HG03045 (cell line): ENCODE results near the gene DPP9.

Source experiments
- ATAC-seq: cut with Tn5 transposase; IDR thresholded peaks from one replicate; pipeline ENCODE4 v1.9.1; 2021; ENCODE audit warnings: mild to moderate bottlenecking, moderate library complexity; ENCODE audit not compliant: unreplicated experiment

The DPP9 gene

DNA sequence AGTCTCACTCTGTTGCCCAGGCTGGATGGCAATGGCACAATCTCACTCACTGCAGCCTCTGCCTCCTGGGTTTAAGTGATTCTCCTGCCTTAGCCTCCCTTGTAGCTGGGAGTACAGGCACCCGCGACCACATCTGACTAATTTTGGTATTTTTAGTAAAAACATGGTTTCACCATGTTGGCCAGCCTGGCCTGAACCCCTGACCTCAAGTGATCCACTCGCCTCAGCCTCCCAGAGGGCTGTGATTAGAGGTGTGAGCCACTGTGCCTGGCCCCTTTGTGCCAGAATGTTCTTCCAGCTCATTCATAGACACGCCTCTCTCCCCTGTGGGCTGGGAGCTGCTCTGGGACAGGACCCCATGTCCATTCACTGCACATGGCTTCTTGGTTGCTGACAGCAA lies 62.6 kb downstream of the DPP9 start:
- ATAC-seq, result no peak

DNA sequence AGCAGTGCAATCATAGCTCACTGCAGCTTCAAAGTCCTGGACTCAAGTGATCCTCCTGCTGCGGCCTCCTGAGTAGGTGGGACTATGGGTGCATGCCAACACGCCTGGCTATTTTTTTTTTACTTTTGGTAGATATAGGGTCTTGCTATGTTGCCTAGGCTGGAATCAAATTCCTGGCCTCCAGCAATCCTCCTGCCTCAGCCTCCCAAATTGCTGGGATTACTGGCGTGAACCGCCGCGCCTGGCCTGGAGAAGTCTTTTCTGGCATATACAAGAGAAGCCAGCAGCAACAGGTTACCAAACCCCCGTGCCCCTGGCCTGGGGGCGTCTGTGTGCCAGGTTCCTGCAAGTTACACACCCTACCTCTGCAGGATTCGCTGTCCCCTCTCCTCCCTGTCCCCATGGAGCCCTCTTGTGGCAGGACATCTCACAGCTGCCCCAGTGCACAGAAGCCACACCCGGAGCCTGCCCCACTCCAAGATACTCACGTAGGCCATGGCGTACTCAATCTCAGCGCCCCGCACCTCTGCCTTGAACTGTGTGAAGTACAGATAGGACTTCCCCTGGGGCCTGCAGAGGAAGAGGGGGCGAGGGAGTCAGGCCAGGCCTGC lies 63.4 kb downstream of the DPP9 start:
- no peak for ATAC-seq

DNA sequence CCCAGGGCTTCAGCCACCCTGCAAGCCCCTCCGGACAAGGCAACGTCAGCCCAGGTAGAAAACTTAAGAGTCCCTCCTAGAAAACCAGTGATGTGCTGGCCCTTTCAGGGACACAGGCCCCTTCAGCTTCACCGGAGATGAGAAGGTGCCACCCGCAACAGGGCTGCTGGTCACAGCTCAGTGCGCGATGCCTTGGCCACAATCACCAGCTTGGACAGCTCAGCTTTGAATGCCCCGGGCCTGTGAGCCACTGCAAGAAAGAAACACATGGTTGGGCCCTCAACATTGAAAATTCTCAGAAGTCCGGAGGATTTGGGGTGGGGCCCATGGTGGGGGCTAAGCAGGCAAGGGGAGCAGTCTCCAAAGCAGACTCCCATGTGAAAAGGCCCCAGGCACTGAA lies 65.8 kb downstream of the DPP9 start:
- ATAC-seq, result no peak

DNA sequence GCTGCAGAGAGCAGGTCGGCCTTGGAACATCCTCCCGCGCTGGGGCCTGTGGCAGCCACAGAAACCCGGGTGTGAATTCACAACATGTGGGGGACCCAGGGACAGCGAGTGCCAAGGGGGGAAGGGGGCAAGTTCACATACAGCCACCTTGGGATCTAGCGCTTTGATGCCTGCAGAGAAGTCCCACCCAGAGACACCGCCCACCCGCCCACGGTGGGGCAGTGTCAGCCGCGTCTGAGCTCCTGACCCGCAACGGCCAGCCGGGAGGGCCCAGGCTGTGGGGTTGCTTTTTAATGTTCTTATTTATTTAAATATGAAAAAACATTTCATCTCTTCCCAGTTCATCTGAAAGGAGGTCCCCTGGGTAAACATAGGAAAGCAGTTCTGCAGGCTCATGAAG lies 66.4 kb downstream of the DPP9 start:
- no peak for ATAC-seq

DNA sequence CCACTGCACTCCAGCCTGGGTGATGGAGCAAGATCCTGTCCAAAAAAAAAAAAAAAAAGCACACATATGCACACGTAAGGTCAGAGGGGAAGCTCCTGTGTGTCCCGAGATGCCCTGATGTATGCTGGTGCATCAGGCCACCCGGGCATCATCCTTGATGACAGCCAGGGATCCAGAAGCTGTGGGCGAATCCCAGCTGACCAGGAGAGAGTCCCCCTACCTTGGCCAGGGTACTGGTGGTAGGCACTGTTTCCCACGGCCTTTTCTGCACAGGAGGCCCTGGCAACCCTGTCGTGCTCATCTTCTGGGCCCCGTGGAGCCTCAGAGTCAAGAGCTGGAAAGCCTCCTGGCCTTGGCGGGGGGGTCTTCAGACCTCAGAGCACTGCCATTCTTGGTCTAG lies 67.5 kb downstream of the DPP9 start:
- no peak for ATAC-seq

DNA sequence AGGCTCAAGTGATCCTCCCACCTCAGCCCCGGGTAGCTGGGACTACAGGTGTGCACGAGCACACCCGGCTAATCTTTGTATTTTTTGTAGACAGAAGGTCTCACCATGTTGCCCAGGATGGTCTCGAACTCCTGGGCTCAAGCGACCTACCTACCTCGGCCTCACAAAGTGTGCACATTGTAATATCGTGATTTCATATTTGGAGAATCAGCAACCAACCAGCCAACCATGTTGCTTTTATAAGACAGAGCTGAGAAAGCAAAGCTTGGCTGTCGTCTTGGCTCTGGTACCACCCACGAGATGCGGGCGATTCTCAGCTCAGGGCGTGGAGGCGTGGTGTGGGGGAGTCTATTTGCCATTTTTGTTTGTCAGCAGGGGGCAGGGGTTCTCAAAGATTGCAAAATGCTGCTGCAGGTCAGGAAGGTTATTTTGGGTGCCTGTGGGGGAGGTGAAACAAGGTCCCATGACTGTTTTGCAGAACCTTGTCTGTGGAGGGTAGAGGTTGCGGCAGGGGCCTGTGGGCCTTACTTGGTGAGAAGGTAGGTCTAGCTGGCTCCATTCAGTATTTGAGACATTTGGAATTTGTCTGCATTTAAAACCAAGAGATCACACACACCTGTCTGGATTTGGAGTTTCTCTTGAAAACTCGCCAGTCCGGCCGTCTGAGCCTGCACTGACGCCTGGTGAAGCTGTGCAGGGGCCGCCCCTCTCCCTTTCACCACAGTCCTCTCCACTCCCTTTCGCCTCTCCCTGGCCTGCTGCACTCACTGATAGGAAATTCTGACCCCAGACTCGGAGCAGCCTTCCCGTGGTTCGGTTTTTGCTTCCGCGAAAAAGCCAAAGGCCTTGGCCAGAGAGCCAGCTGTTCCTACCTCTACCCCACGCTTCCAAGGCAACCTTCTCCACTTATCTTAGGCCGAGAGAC lies 68.9 kb downstream of the DPP9 start:
- ATAC-seq, result no peak

DNA sequence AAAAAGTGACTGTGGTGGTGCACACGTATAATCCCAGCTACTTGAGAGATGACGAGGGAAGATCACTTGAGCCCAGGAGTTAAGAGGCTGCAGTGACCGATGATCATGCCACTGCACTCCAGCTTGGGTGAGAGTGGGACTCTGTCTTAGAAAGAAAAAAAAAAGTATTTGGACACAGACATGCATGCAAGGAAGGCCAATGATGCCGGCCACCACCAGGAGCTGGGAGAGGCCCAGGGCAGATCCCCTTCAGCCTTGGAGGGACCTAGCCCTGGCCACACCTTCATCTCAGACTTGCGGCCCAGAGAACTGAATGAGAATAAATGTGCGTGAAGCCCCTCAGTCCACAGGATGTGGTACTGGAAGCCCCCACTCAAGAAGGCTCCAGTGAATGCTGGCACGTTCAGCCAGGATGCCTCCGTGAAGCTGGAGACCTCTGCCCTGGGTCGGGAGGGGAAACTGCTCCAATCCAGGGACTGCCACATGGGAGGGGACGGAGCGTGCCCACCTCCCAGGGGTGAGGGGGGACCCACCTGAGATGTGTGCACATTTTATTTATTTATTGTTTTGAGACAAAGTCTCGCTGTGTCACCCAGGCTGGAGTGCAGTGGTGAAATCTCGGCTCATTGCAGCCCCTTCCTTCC lies 69.7 kb downstream of the DPP9 start:
- ATAC-seq, result no peak

DNA sequence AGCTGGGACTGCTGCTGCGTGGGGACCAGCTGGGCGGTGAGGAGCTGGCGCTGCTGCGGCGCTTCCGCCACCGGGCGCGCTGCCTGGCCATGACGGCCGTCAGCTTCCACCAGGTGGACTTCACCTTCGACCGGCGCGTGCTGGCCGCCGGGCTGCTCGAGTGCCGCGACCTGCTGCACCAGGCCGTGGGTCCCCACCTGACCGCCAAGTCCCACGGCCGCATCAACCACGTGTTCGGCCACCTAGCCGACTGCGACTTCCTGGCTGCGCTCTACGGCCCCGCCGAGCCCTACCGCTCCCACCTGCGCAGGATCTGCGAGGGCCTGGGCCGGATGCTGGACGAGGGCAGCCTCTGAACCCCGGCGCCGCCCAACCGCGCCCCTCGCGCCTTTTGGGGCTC lies 71.6 kb downstream of the DPP9 start:
- no peak for ATAC-seq

DNA sequence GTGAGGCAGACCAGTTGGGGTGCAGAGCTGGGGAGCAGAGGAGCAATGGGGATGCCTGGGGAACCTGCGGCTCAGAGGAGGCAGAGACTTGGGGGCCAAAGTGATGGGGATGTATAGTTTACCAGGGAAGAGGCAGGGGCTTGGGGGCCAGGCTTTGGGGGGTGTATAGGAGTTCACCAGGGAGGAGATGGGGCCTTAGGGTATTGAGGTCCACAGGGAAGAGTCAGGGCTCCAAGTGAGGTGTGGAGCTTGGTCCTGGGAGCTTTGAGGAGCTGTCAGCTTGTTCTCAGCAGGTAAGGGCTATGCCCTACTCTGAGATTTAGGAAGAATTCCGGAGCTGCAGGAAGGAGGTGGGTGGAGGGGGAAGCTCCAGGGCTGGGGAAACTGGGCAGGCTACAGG lies 73.5 kb downstream of the DPP9 start:
- no peak for ATAC-seq

DNA sequence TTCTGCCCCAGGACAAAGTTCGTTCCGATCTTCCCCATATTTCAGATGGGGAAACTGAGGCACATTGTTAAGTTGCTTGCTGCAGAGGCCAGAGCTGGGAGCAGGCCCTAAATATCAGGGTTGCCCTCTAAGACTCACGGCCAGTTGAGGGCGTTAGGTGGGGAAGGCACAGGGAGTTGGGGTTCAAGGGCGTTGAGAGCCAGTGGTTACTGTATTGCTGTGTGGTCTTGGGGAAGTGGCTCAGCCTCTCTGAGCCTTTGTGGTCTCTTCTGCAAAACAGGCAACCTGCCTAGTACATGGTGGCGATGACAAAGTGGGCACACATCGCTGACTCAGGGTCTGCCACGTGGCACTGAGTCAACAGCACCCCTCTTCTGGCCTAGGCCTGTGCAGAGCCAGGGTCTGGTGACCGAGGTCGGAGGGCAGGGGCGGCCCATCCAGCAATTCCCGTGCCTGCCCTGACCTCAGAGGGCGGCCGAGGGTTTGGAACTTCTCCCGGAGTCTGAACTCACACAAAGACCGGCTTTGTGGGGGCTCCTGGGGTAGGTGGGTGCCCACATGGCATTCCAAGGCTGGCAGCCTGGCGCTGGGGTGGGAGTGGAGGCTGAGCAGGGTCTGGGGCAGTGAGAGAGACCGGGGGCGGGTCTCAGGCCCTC lies 74.1 kb downstream of the DPP9 start:
- no peak for ATAC-seq

DNA sequence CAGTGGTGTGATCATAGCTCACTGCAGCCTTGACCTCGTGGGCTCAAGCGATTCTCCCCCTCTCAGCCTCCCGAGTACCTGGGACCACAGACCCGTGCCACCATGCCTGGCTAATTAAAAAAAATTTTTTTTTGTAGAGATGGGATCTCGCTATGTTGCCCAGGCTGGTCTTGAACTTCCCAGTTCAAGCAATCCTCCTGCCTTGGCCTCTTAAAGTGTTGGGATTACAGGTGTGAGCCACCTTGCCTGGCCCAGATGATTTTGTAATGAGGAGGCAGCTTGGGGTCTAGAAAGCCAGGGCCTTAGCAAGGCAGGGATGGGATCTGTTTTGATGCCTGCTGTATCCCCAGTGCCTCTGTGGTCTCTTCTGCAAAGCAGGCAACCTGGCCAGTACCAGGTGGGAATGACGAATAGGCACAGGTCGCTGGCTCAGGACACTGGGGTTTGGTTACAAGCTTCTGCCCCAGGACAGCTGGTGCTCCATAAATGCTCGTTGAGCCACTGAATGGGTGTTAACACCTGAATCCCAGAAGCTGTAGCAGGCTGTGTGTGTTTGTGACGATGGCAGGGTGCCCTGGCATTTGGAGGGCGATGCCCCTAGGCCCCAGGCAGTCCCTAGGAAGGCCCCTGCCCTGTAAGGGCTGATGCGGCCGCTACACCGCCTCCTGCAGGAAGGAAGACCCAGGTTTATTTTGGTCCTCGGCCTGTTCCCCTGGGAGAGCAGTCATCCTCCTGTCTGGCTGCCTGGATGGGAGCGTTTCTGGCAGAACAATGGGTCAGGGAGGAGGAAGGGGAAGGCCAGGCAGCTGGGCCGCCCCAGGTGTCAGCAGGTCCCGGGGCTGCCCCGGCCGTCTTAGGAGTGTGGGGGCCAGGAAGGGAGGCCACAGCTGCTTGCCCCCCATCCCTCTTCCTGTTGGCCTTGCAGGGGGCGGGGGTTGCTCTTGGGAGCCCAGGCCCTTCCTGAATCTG lies 75.7 kb downstream of the DPP9 start:
- ATAC-seq, result no peak

DNA sequence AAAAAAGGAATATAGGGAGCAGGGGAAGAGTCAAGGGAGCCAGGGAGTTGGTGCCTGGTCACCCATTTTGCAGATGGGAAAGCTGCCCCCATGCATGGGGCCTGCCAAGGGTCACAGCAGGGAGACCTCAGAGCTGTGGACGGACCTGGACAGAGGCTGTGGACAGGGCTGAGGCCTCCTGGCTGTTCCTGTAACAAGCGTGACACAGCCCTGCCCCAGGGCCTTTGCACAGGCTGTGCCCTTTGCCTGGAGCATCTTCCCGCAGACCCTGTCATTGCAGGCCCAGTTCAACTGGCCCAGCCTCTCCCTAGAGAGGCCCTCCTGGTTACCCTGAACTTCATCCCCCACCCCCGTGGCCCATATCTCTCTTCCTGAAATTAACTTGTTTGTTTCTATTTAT lies 77.9 kb downstream of the DPP9 start:
- no peak for ATAC-seq

DNA sequence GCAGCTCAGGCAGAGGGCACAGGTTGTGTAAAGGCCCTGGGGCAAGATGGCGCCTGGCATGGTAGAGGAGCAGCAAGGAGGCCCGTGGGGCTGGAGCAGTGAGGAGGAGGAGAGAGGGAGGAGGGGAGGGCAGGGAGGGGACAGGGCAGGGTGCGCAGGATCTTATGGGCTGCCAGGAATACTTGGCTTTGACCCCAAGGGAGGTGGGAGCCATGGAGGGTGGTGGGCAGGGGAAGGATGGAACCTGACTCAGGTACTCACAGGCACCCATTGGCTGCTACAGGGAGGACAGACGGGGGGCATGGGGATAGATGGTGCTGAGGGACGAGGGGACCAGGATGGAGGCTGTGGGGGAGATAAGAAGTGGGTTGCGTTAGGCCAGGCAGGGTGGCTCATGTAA lies 81.0 kb downstream of the DPP9 start:
- no peak for ATAC-seq

DNA sequence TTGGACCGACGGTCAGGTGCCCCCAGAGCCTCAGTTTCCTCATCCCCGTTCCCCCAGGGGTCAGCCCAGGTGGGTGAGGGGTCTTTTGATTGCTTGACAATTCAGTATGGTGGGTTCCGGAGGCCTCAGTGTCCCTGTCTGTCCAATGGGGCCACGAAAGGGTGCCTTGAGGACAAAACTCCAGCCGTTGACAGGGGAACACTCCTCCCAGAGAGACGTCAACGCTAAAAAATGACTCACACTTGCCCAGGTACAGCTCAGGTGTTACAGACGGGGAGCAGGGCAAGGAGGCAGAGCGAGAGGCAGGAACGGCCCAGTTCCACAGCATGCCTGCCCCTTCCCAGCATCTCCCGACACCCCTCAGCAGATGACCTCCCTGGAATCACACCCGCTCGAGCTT lies 82.5 kb downstream of the DPP9 start:
- ATAC-seq, result no peak

DNA sequence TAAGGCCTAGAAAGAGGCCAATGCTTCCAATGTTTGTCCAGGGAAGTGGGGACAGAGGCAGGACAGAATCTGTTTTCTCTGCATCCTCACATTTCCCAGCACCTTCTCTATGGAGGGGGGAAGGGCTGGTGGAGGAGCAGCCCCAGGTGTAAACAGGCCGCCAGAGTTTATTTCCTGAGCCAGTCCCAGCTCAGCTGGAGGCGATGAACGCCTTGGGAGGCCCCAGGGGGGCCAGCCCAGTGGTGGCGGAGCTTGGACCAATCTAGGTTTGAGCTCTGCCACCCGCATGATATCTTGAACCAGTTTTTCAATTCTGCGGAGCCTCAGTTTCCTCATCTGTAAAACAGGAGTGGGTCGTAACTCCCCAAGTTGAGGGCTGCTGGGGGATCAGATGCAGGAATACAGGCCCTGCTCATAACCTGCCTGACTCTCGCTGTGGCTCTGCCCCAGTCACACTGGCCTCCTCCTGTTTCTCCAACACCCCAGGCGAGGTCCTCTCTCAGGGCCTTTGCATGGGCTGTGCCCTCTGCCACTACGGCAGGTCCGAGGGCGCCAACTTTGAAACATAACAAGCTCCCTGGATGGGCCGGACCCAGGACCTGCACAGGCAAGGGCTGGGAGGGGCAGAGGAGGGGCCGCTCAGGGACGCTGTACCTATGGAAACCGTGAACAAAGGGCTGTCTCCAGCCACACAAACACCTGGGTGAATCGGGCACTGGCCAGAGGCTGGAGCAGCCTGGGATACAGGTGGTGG lies 83.2 kb downstream of the DPP9 start:
- ATAC-seq, result no peak

DNA sequence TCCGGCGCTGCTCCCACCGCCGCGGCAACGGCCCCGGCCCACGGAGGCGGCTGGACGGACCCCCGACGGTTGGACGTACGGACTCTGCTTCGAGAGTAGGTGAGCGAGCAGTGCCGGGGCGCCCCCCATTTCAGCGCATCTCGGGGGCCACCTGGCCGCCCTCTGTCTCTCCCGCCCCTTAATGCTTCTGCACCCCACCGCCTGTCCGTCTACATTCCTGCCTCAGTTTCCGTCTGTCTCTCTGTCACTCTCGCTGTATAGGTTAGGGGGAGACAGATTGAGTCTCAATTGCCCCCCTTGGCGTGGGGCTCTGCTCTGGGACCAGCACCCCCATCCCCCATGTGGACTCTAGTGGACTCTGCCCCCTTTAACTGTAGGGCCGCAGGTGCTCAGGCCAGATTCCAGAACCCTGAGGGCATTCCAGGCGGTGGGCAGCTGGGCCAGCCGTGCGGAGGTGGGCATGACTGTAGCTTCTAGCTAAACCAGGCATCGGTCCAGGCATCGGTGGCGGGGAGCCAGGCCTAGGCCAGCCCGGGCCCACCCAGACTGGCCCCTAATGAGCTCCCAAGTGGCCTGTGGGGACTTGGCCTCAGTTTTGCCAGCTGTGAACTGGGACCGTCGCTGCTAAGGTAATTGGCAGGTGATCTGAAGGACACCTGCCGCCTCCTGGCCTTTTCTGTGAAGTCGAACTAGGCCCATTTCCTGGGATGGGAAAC lies 84.0 kb downstream of the DPP9 start:
- ATAC-seq, result peak; percentile 12

DNA sequence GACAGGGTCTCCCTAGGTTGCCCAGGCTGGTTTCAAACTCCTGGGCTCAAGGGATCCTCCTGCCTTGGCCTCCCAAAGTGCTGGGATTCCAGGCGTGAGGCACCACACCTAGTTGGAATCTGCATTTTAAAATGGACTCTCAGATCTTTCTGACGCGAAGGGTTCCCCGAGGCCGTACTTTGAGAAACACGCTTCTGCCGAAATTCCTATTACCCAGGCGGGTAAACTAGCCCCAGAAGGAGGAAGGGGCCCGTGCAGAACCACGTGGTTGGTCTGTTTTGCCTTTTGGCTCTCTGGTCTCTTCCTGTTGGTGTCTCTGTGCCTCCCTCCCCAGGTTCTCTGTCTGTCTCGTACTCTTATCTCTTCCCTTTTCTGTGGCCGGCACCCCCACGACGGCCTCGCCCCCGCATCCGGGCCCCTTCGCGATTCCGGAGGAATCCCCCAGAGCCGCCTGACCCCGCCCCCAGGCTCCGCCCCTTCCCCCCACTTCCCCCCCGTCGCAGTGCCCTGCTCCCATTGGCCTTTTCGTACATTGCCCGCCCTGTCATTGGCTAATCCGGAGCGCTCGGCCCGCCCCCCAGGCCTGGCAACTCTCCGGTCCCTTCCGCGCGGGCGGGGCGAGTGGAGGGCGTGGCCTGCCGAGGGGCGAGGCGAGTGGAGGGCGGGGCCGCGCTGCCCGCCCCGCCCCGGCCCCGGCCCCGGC lies 84.7 kb downstream of the DPP9 start, which contains the start of gene TNFAIP8L1:
TNFAIP8L1 (plus strand) TSS at position 689 of the 703 bp plus-strand sequence. CDS start 12,354 bp downstream, outside the sequence.
- ATAC-seq, result peak; percentile 78

DNA sequence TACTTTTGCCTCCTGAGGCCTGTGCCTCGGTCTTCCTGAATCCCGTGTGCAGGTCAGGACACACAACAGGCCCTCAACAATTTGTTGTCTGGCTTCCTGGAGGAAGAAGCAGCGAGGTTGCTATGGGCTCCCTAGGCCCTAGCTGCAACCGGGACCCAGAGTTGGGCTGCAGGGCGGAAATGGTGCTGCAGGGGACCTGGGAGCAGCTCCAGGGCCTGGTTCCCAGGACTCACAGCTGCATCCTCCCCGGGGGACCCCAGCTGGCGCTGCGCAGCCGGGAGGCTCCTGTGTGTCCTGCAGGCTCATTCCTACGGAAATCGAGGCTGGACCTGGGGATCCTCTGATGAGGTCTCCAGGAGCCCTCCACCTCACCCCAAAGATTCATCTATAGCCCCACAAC lies 85.3 kb downstream of the DPP9 start:
- ATAC-seq, result no peak
